ENCODE data around the gene HS6ST2.

HS6ST2 gene

DNA sequence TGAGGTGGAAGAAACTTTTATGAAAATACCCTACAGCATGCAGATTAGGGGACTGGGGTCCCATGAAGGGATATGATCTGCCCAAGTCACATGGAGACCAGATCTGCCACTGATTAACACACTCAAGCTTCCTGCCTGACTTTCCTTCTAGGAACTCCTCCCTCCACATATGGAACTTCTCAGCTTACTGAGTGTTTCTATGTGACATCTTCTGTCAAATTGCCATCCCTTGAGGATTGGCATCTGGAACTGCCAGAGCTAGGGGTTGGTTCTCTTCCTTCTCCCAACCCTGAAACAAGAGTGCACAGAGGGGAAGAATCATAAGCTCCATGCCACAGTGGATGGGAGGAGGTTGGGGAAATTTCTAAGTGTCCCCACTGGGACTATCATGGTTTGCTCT lies 319.0 kb downstream of the HS6ST2 start:
- Histone ChIP-seq H3K27ac (ENCODE audit: low read depth, low read length, poor library complexity, severe bottlenecking) (no peak overlapping the region), H3K4me1 (ENCODE audit: insufficient read depth, low read length, severe bottlenecking) (no peaks in the 10 kb centered on the region), H3K9ac (ENCODE audit: low read length) (no peak overlapping the region), H3K9me3 (ENCODE audit: low read length) (no peaks in the 10 kb centered on the region), H3K79me2 (ENCODE audit: insufficient read depth, low read length) (no peaks in the 10 kb centered on the region), H3K27me3 (ENCODE audit: insufficient read depth, low read length) (no peaks in the 10 kb centered on the region), H3K9me2 (ENCODE audit: low read depth, low read length) (no peaks in the 10 kb centered on the region), H3K4me3 (ENCODE audit: low read depth, low read length, poor library complexity, severe bottlenecking) (no peak overlapping the region), H3F3A (ENCODE audit: insufficient read depth, low read length) (no peaks in the 10 kb centered on the region), H4K20me1 (ENCODE audit: insufficient read depth, low read length) (no peaks in the 10 kb centered on the region), H3K36me3 (ENCODE audit: insufficient read depth, low read length) (no peaks in the 10 kb centered on the region), H2AFZ (ENCODE audit: low read length) (no peak overlapping the region), H3K4me2 (ENCODE audit: low read length) (no peak overlapping the region)
- no peak for TF ChIP-seq EZH2 (IDR thresholded peaks at IDR 0.05; ENCODE audit: borderline replicate concordance, low read length)
- TF ChIP-seq, protein P1, sequence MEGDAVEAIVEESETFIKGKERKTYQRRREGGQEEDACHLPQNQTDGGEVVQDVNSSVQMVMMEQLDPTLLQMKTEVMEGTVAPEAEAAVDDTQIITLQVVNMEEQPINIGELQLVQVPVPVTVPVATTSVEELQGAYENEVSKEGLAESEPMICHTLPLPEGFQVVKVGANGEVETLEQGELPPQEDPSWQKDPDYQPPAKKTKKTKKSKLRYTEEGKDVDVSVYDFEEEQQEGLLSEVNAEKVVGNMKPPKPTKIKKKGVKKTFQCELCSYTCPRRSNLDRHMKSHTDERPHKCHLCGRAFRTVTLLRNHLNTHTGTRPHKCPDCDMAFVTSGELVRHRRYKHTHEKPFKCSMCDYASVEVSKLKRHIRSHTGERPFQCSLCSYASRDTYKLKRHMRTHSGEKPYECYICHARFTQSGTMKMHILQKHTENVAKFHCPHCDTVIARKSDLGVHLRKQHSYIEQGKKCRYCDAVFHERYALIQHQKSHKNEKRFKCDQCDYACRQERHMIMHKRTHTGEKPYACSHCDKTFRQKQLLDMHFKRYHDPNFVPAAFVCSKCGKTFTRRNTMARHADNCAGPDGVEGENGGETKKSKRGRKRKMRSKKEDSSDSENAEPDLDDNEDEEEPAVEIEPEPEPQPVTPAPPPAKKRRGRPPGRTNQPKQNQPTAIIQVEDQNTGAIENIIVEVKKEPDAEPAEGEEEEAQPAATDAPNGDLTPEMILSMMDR (IDR thresholded peaks at IDR 0.05; ENCODE audit: low read length): no peak

DNA sequence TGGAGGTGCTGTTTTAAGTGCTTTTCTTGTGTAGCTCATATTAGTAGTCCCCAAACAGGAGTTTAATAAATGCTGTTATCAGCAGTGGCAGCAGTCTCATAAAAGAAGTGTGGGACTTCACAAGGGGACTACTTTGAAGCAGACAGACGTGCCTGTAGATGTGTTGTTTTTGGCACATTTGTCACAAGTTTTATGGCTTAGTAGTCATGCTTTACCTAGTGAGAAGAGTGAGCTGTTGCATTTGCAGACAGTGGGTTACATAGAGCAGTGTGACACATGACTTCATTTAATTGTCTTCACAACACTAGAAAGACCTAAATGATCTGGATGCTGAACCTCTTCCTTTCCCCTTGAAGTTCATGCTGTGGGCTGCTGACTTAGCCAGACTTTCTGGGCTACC lies 320.1 kb downstream of the HS6ST2 start:
- TF ChIP-seq, protein P1 (IDR thresholded peaks at IDR 0.05; ENCODE audit: low read length): no peak
- TF ChIP-seq EZH2 (IDR thresholded peaks at IDR 0.05; ENCODE audit: borderline replicate concordance, low read length): no peak
- no peaks in the 10 kb centered on the region for H3K27me3 ChIP-seq (ENCODE audit: insufficient read depth, low read length)
- no peak overlapping the region for H2AFZ ChIP-seq (ENCODE audit: low read length)
- no peaks in the 10 kb centered on the region for H3K36me3 ChIP-seq (ENCODE audit: insufficient read depth, low read length)
- no peaks in the 10 kb centered on the region for H3K4me1 ChIP-seq (ENCODE audit: insufficient read depth, low read length, severe bottlenecking)
- no peaks in the 10 kb centered on the region for H3K9me2 ChIP-seq (ENCODE audit: low read depth, low read length)
- no peaks in the 10 kb centered on the region for H3K9me3 ChIP-seq (ENCODE audit: low read length)
- no peak overlapping the region for H3K27ac ChIP-seq (ENCODE audit: low read depth, low read length, poor library complexity, severe bottlenecking)
- no peak overlapping the region for H3K9ac ChIP-seq (ENCODE audit: low read length)
- no peaks in the 10 kb centered on the region for H3F3A ChIP-seq (ENCODE audit: insufficient read depth, low read length)
- no peak overlapping the region for H3K4me3 ChIP-seq (ENCODE audit: low read depth, low read length, poor library complexity, severe bottlenecking)
- H3K79me2 ChIP-seq (ENCODE audit: insufficient read depth, low read length): no peaks in the 10 kb centered on the region
- no peaks in the 10 kb centered on the region for H4K20me1 ChIP-seq (ENCODE audit: insufficient read depth, low read length)
- H3K4me2 ChIP-seq (ENCODE audit: low read length): no peak overlapping the region

DNA sequence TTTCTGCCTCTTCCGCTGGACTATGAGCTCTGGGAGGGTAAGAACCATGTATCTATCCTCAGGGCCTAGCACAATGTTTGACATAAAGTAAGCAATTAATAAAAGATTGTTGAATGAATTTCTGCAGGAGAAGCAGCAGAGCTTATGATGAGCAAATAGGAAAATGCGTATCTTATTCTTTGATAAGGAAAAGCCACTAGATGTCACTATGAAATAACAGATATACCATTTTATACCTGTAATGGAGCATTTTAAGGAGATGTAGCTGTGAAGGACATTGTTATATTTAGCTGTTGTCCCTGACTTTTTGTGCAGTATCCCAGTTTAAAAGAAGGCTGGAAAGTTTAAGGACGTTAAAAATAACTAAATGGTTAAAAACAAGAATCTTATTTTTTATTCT lies 322.3 kb downstream of the HS6ST2 start:
- Histone ChIP-seq H3K4me1 (ENCODE audit: insufficient read depth, low read length, severe bottlenecking) (no peaks in the 10 kb centered on the region), H3K9ac (ENCODE audit: low read length) (no peak overlapping the region), H3K27me3 (ENCODE audit: insufficient read depth, low read length) (no peaks in the 10 kb centered on the region), H3K9me3 (ENCODE audit: low read length) (no peaks in the 10 kb centered on the region), H3K9me2 (ENCODE audit: low read depth, low read length) (no peaks in the 10 kb centered on the region), H3K4me2 (ENCODE audit: low read length) (no peak overlapping the region), H2AFZ (ENCODE audit: low read length) (no peak overlapping the region), H3F3A (ENCODE audit: insufficient read depth, low read length) (no peaks in the 10 kb centered on the region), H3K27ac (ENCODE audit: low read depth, low read length, poor library complexity, severe bottlenecking) (no peak overlapping the region), H4K20me1 (ENCODE audit: insufficient read depth, low read length) (no peaks in the 10 kb centered on the region), H3K79me2 (ENCODE audit: insufficient read depth, low read length) (no peaks in the 10 kb centered on the region), H3K36me3 (ENCODE audit: insufficient read depth, low read length) (no peaks in the 10 kb centered on the region), H3K4me3 (ENCODE audit: low read depth, low read length, poor library complexity, severe bottlenecking) (no peak overlapping the region)
- no peak for TF ChIP-seq EZH2 (IDR thresholded peaks at IDR 0.05; ENCODE audit: borderline replicate concordance, low read length)
- TF ChIP-seq, protein P1 (IDR thresholded peaks at IDR 0.05; ENCODE audit: low read length): no peak; the same call in 1 of the 2 replicates
